ENCODE results near the gene KCNB1. TPM values are rescaled to one million over a fixed set of nuclear protein-coding genes. Genes with fewer than 3 reads are reported as not detected.

The KCNB1 gene
- polyA plus RNA-seq, 1 experiment = 0.13 TPM

GRCh38 chr20:49415668-49416044, 66.8 kb downstream of the KCNB1 start:
- DNase-seq (ENCODE audit: low read depth) = no peak
- Histone ChIP-seq H3K27me3 (ENCODE audit: control insufficient read depth, insufficient read depth, low read length) (peaks cover 32% of the 10 kb centered on the region), H3K36me3 (ENCODE audit: control insufficient read depth, insufficient read depth, low read length) (no peaks in the 10 kb centered on the region), H3K4me3 (ENCODE audit: low read depth, low read length) (no peak overlapping the region)
- TF ChIP-seq CTCF (IDR thresholded peaks at IDR 0.05; ENCODE audit: insufficient read depth, low read depth, low read length) = no peak
- POLR2A ChIA-PET = no interaction called here
- CTCF ChIA-PET = no interaction called here

- ChIA-PET POLR2A (no interaction called here), CTCF (interaction anchor here (0.9 kb wide), 1 partner anchor 10 kb away, joined by 3 read pairs; no protein-coding TSS in a partner anchor)
- Histone ChIP-seq H3K27me3 (ENCODE audit: control insufficient read depth, insufficient read depth, low read length) (peaks cover 31% of the 10 kb centered on the region), H3K4me3 (ENCODE audit: low read depth, low read length) (no peak overlapping the region), H3K36me3 (ENCODE audit: control insufficient read depth, insufficient read depth, low read length) (no peaks in the 10 kb centered on the region)
- no peak for TF ChIP-seq CTCF (IDR thresholded peaks at IDR 0.05; ENCODE audit: insufficient read depth, low read depth, low read length)
- DNase-seq (ENCODE audit: low read depth) = no peak
These were observed 67.3 kb downstream of the KCNB1 start for GRCh38 chr20:49415005-49415667.

- no peak for TF ChIP-seq CTCF (IDR thresholded peaks at IDR 0.05; ENCODE audit: insufficient read depth, low read depth, low read length)
- DNase-seq (ENCODE audit: low read depth) = no peak
- POLR2A ChIA-PET = no interaction called here
- Histone ChIP-seq H3K4me3 (ENCODE audit: low read depth, low read length) (no peak overlapping the region), H3K36me3 (ENCODE audit: control insufficient read depth, insufficient read depth, low read length) (no peaks in the 10 kb centered on the region), H3K27me3 (ENCODE audit: control insufficient read depth, insufficient read depth, low read length) (peaks cover 31% of the 10 kb centered on the region)
- CTCF ChIA-PET = no interaction called here
These were observed 68.8 kb downstream of the KCNB1 start for GRCh38 chr20:49413677-49414076.

GRCh38 chr20:49412953-49413352, 69.5 kb downstream of the KCNB1 start:
- POLR2A ChIA-PET = no interaction called here
- CTCF ChIA-PET = no interaction called here
- TF ChIP-seq CTCF (IDR thresholded peaks at IDR 0.05; ENCODE audit: insufficient read depth, low read depth, low read length) = no peak

GRCh38 chr20:49412254-49412653, 70.2 kb downstream of the KCNB1 start:
- peaks cover 32% of the 10 kb centered on the region for H3K27me3 ChIP-seq (ENCODE audit: control insufficient read depth, insufficient read depth, low read length)
- TF ChIP-seq CTCF (IDR thresholded peaks at IDR 0.05; ENCODE audit: insufficient read depth, low read depth, low read length) = no peak
- POLR2A ChIA-PET = no interaction called here
- H3K4me3 ChIP-seq (ENCODE audit: low read depth, low read length) = no peak overlapping the region
- no peak for DNase-seq (ENCODE audit: low read depth)
- CTCF ChIA-PET = interaction anchor here (0.7 to 1.4 kb wide), 2 partner anchors 56 to 122 kb away, joined by 3 to 4 read pairs; no protein-coding TSS in a partner anchor
- no peaks in the 10 kb centered on the region for H3K36me3 ChIP-seq (ENCODE audit: control insufficient read depth, insufficient read depth, low read length)

More at GRCh38 chr20:49412953-49413352, 69.5 kb downstream of the KCNB1 start:
- H3K36me3 ChIP-seq (ENCODE audit: control insufficient read depth, insufficient read depth, low read length) = no peaks in the 10 kb centered on the region
- H3K27me3 ChIP-seq (ENCODE audit: control insufficient read depth, insufficient read depth, low read length) = peaks cover 32% of the 10 kb centered on the region
- no peak for DNase-seq (ENCODE audit: low read depth)
- H3K4me3 ChIP-seq (ENCODE audit: low read depth, low read length) = no peak overlapping the region

Data from BJ (cell line).